H1 (cell line): Measurements from ENCODE around the gene PMF1. TPM values are rescaled to one million over a fixed set of nuclear protein-coding genes. Genes with fewer than 3 reads are reported as not detected.

Experiments
- ATF3 ChIP-seq: IDR thresholded peaks from 2 replicates; pipeline ENCODE4 v1.6.1; 2011; ENCODE audit warnings: low read depth, mild to moderate bottlenecking, low read length; ENCODE audit not compliant: insufficient read depth
- CHD7 ChIP-seq: fragments of 300-600 bp; sonication (generic); IDR thresholded peaks from 2 replicates; pipeline ENCODE4 v1.7.1; 2012; ENCODE audit warnings: low read length, moderate library complexity, mild to moderate bottlenecking, inconsistent platforms; ENCODE audit not compliant: insufficient replicate concordance
- GTF2F1 ChIP-seq: IDR thresholded peaks from 2 replicates; pipeline ENCODE4 v1.6.1; 2012; ENCODE audit warnings: low read depth, low read length, improper control_type of control experiment, borderline replicate concordance
- TAF1 ChIP-seq: IDR thresholded peaks from 2 replicates; pipeline ENCODE4 v1.6.1; 2011; ENCODE audit warnings: mild to moderate bottlenecking, low read depth, low read length
- TCF12 ChIP-seq: IDR thresholded peaks from 2 replicates; pipeline ENCODE4 v1.6.1; 2011; ENCODE audit warnings: low read depth, mild to moderate bottlenecking, low read length
- polyA plus RNA-seq, 7 experiments: library from polyadenylated mRNA; depleted of rRNA in 3 of 7; stranded (reverse) in 5 of 7; unstranded in 2 of 7; fragments of >200 nt in 5 of 7; fragments of 200-250 nt in 2 of 7; gene quantifications; 1 replicate in 5 of 7; 2 replicates in 1 of 7; 4 replicates in 1 of 7; pipeline versions ENCODE4 v1.2.1 to v1.2.3, GENCODE V29; 2011 to 2013; ENCODE audit warnings: missing spikeins in 2 of 7, mixed read lengths in 2 of 7
- total RNA-seq: library from RNA; stranded (reverse); fragmentation: NEBNext Ultra II Directional; extraction: Animal tissue kit (Norgen Biotek cat#: 25700); gene quantifications from 2 replicates; pipeline ENCODE4 v1.2.1, GENCODE V29; 2021
- TF ChIP-seq, protein P1 (sequence below): IDR thresholded peaks from 2 replicates; pipeline ENCODE4 v1.6.1; 2012; ENCODE audit warnings: inconsistent platforms

Gene PMF1
- total and polyA plus RNA-seq, 2 of the 8 experiments (the other 6 are each of a cell fraction or from before 2014, with no cell fraction given), result 113 to 296 TPM

GRCh38 chr1:156212130-156212529, 677 bp upstream of the PMF1 start (continued):
- no peak for TF ChIP-seq CHD7
- TF ChIP-seq TCF12, result no peak
- no peak for TF ChIP-seq ATF3
- TF ChIP-seq, protein P1, sequence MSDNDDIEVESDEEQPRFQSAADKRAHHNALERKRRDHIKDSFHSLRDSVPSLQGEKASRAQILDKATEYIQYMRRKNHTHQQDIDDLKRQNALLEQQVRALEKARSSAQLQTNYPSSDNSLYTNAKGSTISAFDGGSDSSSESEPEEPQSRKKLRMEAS, result no peak
- TF ChIP-seq GTF2F1, result no peak
- no peak for TF ChIP-seq TAF1
